GM20431 (cell line): ENCODE results near the gene CEP192.
"Not testable (repeated sequence)": the region's sequence is repeated elsewhere in the genome, so short reads cannot be mapped to it uniquely, and the experiment has no call there.

Experiments
- in situ Hi-C: fragments of 300-500 bp; cut with MseI, MboI; formaldehyde crosslinking; loops from one replicate; pipeline ENCODE4 v1.15.0; 2020; ENCODE audit warnings: low sequenced_read_pairs; ENCODE audit not compliant: unreplicated experiment

CEP192 gene

GRCh38 chr18:13086906-13087305 lies 95.7 kb downstream of the CEP192 start:
- in situ Hi-C loops, result no loop called here

GRCh38 chr18:13095466-13095865 lies 104.3 kb downstream of the CEP192 start:
- in situ Hi-C loops, result no loop called here

GRCh38 chr18:13096232-13096631 lies 105.1 kb downstream of the CEP192 start:
- in situ Hi-C loops, result no loop called here

- in situ Hi-C loops, result no loop called here
Observed at GRCh38 chr18:13096719-13097118, 105.6 kb downstream of the CEP192 start.

GRCh38 chr18:13098104-13098503 lies 106.9 kb downstream of the CEP192 start:
- in situ Hi-C loops, result not testable (repeated sequence)

- in situ Hi-C loops, result no loop called here
Observed at GRCh38 chr18:13099113-13099512, 108.0 kb downstream of the CEP192 start.

GRCh38 chr18:13100942-13101658 lies 109.9 kb downstream of the CEP192 start:
- in situ Hi-C loops, result no loop called here

GRCh38 chr18:13101659-13102197 lies 110.6 kb downstream of the CEP192 start:
- in situ Hi-C loops, result no loop called here

GRCh38 chr18:13103366-13103765 lies 112.2 kb downstream of the CEP192 start:
- in situ Hi-C loops, result no loop called here

- in situ Hi-C loops, result no loop called here
Observed at GRCh38 chr18:13105059-13105458, 113.9 kb downstream of the CEP192 start.

- in situ Hi-C loops, result no loop called here
Observed at GRCh38 chr18:13107074-13107473, 115.9 kb downstream of the CEP192 start.

GRCh38 chr18:13108330-13108729 lies 117.2 kb downstream of the CEP192 start:
- in situ Hi-C loops, result no loop called here

GRCh38 chr18:13110559-13110958 lies 119.4 kb downstream of the CEP192 start:
- in situ Hi-C loops, result no loop called here

GRCh38 chr18:13112982-13113381 lies 121.8 kb downstream of the CEP192 start:
- in situ Hi-C loops, result no loop called here

GRCh38 chr18:13120255-13120654 lies 129.1 kb downstream of the CEP192 start:
- in situ Hi-C loops, result no loop called here

- in situ Hi-C loops, result no loop called here
Observed at GRCh38 chr18:13120983-13121441, 129.8 kb downstream of the CEP192 start.

- in situ Hi-C loops, result no loop called here
Observed at GRCh38 chr18:13124411-13124810, 133.2 kb downstream of the CEP192 start.

- in situ Hi-C loops, result no loop called here
Observed at GRCh38 chr18:13125191-13125590, 134.0 kb downstream of the CEP192 start.

- in situ Hi-C loops, result no loop called here
Observed at GRCh38 chr18:13126966-13127598, 135.9 kb downstream of the CEP192 start.

GRCh38 chr18:13131283-13131682 lies 140.1 kb downstream of the CEP192 start:
- in situ Hi-C loops, result no loop called here
